ENCODE measurements around the gene MYEF2.

Gene MYEF2

GRCh38 chr15:48177766-48178647 lies at the start of gene MYEF2:
Gene MYEF2, minus strand, starts transcription at chr15:48178295. Its CDS starts 58 bp downstream, at chr15:48178237.
- TF ChIP-seq, protein P1, sequence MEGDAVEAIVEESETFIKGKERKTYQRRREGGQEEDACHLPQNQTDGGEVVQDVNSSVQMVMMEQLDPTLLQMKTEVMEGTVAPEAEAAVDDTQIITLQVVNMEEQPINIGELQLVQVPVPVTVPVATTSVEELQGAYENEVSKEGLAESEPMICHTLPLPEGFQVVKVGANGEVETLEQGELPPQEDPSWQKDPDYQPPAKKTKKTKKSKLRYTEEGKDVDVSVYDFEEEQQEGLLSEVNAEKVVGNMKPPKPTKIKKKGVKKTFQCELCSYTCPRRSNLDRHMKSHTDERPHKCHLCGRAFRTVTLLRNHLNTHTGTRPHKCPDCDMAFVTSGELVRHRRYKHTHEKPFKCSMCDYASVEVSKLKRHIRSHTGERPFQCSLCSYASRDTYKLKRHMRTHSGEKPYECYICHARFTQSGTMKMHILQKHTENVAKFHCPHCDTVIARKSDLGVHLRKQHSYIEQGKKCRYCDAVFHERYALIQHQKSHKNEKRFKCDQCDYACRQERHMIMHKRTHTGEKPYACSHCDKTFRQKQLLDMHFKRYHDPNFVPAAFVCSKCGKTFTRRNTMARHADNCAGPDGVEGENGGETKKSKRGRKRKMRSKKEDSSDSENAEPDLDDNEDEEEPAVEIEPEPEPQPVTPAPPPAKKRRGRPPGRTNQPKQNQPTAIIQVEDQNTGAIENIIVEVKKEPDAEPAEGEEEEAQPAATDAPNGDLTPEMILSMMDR (IDR thresholded peaks at IDR 0.05; ENCODE audit: control insufficient read depth, insufficient read depth, low read depth, low read length, missing control alignments): no peak
- no peak for DNase-seq (ENCODE audit: low read depth)
- peak within 1 kb of the TSS; percentile 71 for H3K4me3 ChIP-seq (ENCODE audit: control insufficient read depth, low read depth, low read length)

DNA sequence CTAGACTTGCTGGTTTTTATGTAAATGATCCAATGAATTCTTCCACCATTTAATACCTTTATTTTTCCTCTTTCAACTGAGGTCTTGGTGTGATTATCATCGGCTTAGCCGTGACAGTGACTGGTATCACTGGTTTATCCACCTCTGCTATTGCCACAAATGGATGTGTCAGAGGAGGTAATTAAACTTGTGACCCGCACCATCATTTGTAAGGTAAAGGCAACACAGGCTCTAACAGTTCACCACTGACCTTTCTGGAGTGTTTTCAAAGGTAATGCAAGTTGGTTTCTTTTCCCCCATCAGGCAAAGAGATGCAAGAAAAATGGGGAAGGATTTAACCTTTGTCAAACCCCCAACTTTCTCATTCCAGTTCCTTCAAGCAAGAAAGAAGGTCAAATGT lies 47.7 kb upstream of the MYEF2 start:
- H3K4me3 ChIP-seq (ENCODE audit: control insufficient read depth, low read depth, low read length): no peak overlapping the region
- no peak for DNase-seq (ENCODE audit: low read depth)

GRCh38 chr15:48222627-48223026 lies 44.5 kb upstream of the MYEF2 start:
- no peak for DNase-seq (ENCODE audit: low read depth)
- H3K4me3 ChIP-seq (ENCODE audit: control insufficient read depth, low read depth, low read length): no peak overlapping the region
- TF ChIP-seq, protein P1 (IDR thresholded peaks at IDR 0.05; ENCODE audit: control insufficient read depth, insufficient read depth, low read depth, low read length, missing control alignments): no peak

More for the DNA sequence above, 47.7 kb upstream of the MYEF2 start:
- TF ChIP-seq, protein P1 (IDR thresholded peaks at IDR 0.05; ENCODE audit: control insufficient read depth, insufficient read depth, low read depth, low read length, missing control alignments): no peak

DNA sequence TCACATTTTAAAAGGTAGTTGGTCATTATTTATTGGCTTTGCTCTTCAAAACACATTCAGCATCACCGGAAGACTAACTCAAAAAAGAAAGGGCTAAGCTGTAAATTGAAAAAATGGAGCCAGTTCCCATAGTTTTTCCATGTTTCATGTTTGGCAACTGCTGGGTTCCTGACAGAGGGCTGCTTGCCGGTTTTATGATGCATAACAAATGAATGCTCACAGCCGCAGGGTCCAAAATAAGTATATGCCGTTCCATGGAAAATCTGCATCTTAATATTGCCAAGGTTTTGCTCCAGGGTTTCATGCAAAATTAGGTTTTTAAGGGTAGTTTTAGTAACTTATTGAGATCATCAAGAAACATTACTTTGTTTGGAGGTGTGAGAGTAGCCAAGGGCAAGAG lies 43.8 kb upstream of the MYEF2 start:
- TF ChIP-seq, protein P1 (IDR thresholded peaks at IDR 0.05; ENCODE audit: control insufficient read depth, insufficient read depth, low read depth, low read length, missing control alignments): no peak
- no peak for DNase-seq (ENCODE audit: low read depth)
- no peak overlapping the region for H3K4me3 ChIP-seq (ENCODE audit: control insufficient read depth, low read depth, low read length)

DNA sequence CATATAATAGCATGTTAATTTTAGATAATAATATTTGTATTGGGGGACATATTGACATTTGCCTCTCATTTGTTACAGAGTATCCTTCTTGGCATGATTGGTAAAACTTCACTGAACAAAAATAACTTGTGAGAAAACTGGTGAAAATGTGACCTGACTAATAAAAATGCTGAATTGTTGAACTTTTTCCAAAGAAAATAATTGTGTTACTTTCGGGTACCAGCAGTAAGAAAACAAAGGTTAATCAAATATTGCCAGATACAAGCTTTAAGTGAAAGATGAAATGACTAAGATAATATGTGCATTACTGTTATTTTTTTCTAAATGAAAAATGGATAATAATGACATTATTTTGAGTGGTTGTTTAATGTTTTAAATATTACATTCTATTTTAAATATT lies 43.2 kb upstream of the MYEF2 start:
- TF ChIP-seq, protein P1 (IDR thresholded peaks at IDR 0.05; ENCODE audit: control insufficient read depth, insufficient read depth, low read depth, low read length, missing control alignments): no peak
- H3K4me3 ChIP-seq (ENCODE audit: control insufficient read depth, low read depth, low read length): no peak overlapping the region
- DNase-seq (ENCODE audit: low read depth): no peak

- H3K4me3 ChIP-seq (ENCODE audit: control insufficient read depth, low read depth, low read length): no peak within 1 kb of the TSS
- no peak for DNase-seq (ENCODE audit: low read depth)
- TF ChIP-seq, protein P1 (IDR thresholded peaks at IDR 0.05; ENCODE audit: control insufficient read depth, insufficient read depth, low read depth, low read length, missing control alignments): no peak
Observed at GRCh38 chr15:48205981-48206380, 27.9 kb upstream of the MYEF2 start, which contains the start of gene SLC12A1. Gene SLC12A1, plus strand, starts transcription at chr15:48206302. Its CDS starts 1,418 bp downstream, at chr15:48207720.
